T-helper 22 cell (primary cell): ENCODE measurements around the gene IGF2BP2.

Experiments used
- DNase-seq: peaks from one replicate; pipeline ENCODE4 v3.0.0-alpha.2; 2020; ENCODE audit warnings: low read depth

IGF2BP2 gene

GRCh38 chr3:185764980-185765370 lies 59.9 kb downstream of the IGF2BP2 start:
- DNase-seq = no peak

- no peak for DNase-seq
These were observed 60.5 kb downstream of the IGF2BP2 start for GRCh38 chr3:185764163-185764979.

DNA sequence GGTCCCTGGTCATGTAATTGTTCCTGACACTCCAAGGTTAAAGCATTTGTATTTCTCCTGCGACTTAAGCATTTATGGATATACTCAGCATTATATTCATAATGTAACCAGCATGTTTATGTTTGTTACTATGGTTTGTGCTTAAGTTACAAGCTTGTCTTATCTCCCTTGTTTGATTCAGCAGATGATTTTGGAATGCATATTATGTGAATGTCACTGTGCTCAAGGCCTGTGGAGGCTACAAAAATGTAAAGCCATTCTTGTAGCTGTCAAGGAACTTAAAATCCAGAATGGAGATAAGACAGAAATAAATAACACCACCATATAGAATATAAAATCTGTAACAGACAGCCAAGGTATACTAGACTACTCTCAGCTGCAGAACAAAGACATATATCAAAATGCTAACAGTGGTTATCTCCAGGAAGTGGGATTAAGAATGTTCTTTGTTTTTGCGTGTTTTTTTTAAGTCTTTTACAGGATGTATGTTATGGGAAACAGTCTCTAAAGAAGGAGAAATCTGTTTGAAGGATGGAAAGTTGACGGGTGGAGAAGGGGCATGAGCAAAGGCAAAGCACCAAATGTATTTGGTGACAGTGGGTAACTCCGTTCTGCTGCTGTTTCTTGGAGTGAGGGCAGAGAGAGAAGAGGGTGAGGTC lies 61.4 kb downstream of the IGF2BP2 start:
- DNase-seq = no peak

- DNase-seq = no peak
These were observed 64.3 kb downstream of the IGF2BP2 start for GRCh38 chr3:185760550-185760949.

DNA sequence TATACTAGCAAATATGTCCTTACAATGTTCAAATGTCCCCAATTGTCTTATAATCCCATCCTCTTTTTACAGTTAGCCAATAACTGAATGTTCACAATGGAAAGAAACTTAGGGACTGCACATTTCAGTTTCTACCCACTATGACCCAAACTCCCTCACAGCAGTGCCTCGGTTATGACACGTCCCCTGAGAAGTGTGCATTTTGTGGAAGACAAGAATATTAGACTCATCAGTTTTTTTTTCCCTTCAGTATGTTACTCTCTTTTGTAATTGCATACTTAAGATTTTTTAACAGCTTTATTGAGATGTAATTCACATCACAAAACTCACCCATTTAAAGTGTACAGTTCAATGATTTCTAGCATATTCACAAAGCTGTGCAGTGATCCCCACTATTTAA lies 64.8 kb downstream of the IGF2BP2 start:
- DNase-seq = no peak

GRCh38 chr3:185759512-185759911 lies 65.3 kb downstream of the IGF2BP2 start:
- DNase-seq = no peak

GRCh38 chr3:185758912-185759311 lies 65.9 kb downstream of the IGF2BP2 start:
- no peak for DNase-seq

GRCh38 chr3:185757176-185757575 lies 67.7 kb downstream of the IGF2BP2 start:
- no peak for DNase-seq

DNA sequence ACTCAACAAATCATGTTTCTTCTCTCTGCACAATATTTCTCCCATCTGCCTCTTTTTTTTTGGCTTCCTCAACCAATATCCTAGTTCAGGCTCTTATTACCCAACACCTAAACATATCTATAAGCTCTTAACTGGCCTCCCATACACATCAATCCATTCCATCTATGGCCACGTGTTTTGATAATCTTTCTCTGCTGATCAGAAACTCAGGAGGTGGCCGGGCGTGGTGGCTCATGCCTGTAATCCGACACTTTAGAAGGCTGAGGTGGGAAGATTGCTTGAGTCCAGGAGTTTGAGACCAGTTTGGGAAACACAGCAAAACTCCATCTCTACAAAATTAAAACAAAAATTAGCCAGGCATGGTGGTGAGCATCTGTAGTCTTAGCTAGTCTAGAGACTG lies 68.4 kb downstream of the IGF2BP2 start:
- no peak for DNase-seq

DNA sequence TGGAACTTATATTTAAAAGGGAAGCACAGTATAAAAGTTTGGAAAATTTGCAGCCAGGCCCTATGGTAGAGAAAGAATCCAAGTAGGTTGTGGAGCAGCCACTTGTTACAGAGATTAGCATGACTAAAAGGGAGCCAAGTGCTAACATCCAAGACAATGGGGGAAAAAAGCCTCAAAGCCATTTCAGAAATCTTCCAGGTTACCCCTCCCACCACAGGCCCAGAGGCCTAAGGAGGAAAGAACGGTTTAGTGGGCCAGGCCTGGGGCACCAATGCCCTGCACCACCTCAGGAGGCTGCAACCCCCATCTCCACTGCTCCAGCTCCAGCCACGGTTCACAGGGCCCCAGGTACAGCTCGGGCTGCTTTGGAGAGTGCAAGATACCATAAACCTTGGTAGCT lies 69.9 kb downstream of the IGF2BP2 start:
- DNase-seq = no peak

DNA sequence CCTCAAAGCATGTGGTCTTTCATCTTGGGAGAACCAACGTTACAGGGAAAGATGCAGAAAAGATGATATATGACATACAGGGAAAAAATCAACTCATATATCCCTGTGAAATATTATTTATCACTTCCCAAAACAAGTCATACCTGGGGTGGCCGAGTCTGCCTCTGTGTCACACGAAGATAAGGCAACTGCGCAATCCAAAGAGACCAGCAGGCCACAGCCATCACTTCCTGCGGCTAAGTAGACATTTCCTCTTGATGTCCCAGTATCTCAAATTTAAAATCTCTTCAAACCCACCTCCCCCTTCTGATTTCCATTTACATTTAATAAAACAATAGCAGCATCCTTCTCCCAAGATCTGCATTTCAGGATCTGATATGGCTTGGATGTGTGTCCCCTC lies 71.5 kb downstream of the IGF2BP2 start:
- no peak for DNase-seq

GRCh38 chr3:185750702-185751101 lies 74.1 kb downstream of the IGF2BP2 start:
- DNase-seq = no peak

- DNase-seq = no peak
These were observed 74.8 kb downstream of the IGF2BP2 start for GRCh38 chr3:185750015-185750414.

DNA sequence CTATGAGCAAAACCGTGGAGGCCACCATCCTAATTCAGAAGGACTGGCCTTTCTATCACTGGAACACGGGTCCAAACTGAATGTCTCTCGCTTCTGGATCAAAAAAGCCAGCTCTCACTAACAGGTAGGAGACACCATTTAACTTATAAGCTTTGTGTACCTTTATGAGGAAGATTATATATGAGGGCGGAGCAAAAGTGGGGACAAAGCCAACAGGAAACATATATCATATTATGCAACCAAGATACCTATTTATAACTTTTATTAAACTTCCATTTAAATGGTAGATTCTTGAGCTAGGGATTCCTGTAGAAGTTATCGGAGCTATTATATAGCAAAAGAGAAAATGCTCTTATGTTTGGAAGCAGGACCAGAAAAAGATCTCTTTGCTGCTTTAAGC lies 78.4 kb downstream of the IGF2BP2 start:
- DNase-seq = no peak

- DNase-seq = no peak
These were observed 79.6 kb downstream of the IGF2BP2 start for GRCh38 chr3:185744997-185745843.

DNA sequence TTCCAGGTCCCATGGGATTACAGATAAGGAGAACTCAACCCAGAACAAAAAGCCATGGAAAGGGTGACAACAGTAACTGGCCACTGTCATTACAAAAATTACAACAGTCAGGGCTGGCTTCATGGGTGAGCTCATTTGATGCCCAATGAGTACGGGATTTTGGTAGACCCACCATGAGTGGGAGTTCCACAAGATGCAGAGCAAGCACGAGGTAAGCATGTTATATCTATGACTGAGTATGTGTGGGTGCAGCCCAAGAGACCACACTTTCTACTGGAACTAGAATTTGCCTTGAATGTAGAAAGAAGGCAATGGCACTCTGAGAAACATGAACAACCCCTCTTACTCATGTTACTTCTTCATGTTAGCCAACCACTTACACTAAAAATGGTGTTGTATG lies 83.3 kb downstream of the IGF2BP2 start:
- DNase-seq = no peak

DNA sequence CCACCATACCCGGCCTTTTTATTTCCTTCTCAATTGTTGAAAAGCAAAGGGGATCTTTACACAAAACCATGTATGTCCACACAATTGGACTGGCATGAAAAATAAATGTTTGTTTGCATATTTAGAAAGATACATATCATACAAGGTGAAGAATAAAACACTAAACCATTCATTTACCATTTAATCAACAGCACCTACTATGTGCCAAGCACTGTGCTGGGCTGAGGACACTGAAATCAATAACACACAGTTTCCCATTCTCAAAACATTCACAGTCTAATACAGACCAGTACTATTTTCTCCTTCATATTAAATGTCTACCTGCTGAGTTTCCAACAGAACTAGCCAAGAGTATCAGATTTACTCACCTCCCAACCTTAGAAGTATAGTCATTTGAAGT lies 84.7 kb downstream of the IGF2BP2 start:
- DNase-seq = no peak

GRCh38 chr3:185739264-185739701 lies 85.6 kb downstream of the IGF2BP2 start:
- DNase-seq = no peak

- no peak for DNase-seq
These were observed 86.8 kb downstream of the IGF2BP2 start for GRCh38 chr3:185737740-185738680.

DNA sequence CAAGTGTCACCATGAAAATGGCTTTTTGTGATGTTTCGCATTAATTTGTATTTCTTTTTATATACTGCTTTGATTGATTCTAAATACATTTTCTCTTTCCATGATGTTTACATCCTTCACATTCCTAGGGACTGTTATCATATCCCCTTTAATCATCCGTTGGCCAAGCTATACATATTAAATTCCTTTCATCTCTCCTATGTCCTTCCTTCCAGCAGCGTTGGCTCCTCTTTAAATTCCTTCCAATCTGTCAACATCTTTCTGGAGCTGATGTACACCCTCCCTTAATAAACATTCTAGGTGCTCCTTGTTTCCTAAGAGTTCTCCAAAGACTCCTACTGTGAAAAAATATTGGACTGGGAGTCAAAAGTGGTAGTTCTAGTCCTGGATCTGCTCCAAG lies 87.8 kb downstream of the IGF2BP2 start:
- DNase-seq = no peak

- no peak for DNase-seq
These were observed 90.1 kb downstream of the IGF2BP2 start for GRCh38 chr3:185734725-185735096.
